Body of pancreas (tissue), 4 donors: ENCODE data around the gene C1orf116.

Experiments used
- CTCF ChIP-seq, 7 experiments: fragments of 450-650 bp in 4 of 7; fragments of 200-600 bp in 3 of 7; sonication (generic) in 3 of 7; IDR thresholded peaks; one replicate each; pipeline ENCODE4 v1.5.1; 2016 to 2019; ENCODE audit warnings: antibody characterized with exemption in 7 of 7
- POLR2A ChIP-seq, 3 donors: fragments of 450-650 bp; IDR thresholded peaks; one replicate each; pipeline ENCODE4 v1.6.1; 2016; ENCODE audit warnings: antibody characterized with exemption in 3 of 3, mild to moderate bottlenecking in 2 of 3

DNA sequence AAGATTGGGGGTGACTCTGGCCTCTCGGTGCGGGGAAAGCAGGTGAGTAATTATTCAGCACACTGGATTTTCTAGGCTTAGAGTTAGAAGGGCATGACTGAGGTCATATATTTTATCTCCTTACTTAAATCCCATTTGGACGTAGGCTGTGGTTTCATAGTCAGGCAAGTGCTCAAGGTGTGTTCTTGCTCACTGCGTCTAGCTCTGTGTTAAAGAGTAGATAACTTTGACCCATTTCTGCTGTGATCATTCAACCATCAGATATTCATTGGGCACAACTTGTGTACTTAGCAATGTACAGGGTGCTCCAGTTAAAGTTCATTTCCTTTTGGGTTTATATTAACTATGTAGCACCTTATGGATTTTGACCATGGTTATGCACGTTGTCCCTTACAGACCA, 35.1 kb upstream of the C1orf116 start:
- TF ChIP-seq CTCF (IDR thresholded peaks at IDR 0.05) (no peak), POLR2A (IDR thresholded peaks at IDR 0.05) (no peak)
